NT2/D1 (cell line): ENCODE results near the gene CHD5.

Source experiments
- YY1 ChIP-seq: IDR thresholded peaks from 2 replicates; pipeline ENCODE4 v1.6.1; 2011; ENCODE audit not compliant: insufficient read length, insufficient read depth
- ZNF274 ChIP-seq: IDR thresholded peaks from 2 replicates; pipeline ENCODE4 v1.6.1; 2011; ENCODE audit warnings: mild to moderate bottlenecking, low read depth, low read length

DNA sequence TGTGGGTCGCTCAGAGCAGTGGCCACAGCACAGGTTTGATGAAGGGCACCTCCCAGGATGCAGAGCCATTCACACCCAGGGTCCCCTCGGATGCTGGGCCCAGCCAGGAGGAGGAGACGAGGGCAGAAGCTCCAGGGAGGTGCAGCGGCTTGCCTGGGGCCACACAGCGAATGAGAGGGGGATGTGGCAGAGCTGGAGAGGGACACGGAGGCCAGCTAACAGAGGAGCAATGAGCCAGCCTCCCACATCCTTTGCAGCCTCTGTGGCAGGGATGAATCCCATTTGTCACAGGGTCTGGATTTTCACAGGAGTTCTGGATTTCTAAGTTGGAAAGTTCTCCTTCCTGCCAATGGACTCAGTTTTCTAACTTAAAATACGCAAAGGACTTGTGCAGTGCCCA, 35.9 kb downstream of the CHD5 start:
- TF ChIP-seq YY1 (no peak), ZNF274 (no peak)
